HG02852 (cell line): ENCODE data around the gene ITGA4.

Source experiments
- ATAC-seq: cut with Tn5 transposase; IDR thresholded peaks from one replicate; pipeline ENCODE4 v1.9.1; 2021; ENCODE audit warnings: mild to moderate bottlenecking, moderate library complexity; ENCODE audit not compliant: unreplicated experiment

Gene ITGA4

GRCh38 chr2:181570833-181571661, 113.9 kb downstream of the ITGA4 start:
- no peak for ATAC-seq

GRCh38 chr2:181573140-181573736, 116.1 kb downstream of the ITGA4 start:
- no peak for ATAC-seq

GRCh38 chr2:181574321-181574720, 117.1 kb downstream of the ITGA4 start:
- ATAC-seq: no peak

- no peak for ATAC-seq
Measured at GRCh38 chr2:181575024-181575649, 118.0 kb downstream of the ITGA4 start.

- no peak for ATAC-seq
Measured at GRCh38 chr2:181575650-181576025, 118.5 kb downstream of the ITGA4 start.

- ATAC-seq: no peak
Measured at GRCh38 chr2:181576431-181576830, 119.2 kb downstream of the ITGA4 start.

GRCh38 chr2:181578829-181579228, 121.6 kb downstream of the ITGA4 start:
- ATAC-seq: no peak

DNA sequence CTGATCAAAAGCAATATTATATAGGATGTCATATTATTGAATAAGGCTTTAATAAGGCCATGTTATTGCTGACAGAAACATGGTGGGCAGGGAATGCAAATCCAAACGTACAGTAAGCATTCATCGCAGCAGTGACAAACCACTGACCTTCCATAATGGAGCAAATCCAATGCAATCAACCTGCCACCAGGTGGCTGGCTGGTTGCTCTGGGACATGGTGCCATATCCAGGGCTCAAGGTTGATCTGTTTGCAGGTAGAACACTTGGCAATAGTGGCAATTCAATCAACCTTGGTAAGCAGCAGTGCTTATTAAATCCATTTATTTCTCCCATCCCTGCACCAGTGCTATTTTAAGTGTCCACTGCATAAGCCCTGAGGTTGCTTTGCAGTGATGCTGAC, 124.3 kb downstream of the ITGA4 start:
- ATAC-seq: no peak

- ATAC-seq: no peak
Measured at GRCh38 chr2:181585732-181586131, 128.5 kb downstream of the ITGA4 start.
